Body of pancreas (tissue), 4 donors: Measurements from ENCODE around the gene MYADML2. TPM values are rescaled to one million over a fixed set of nuclear protein-coding genes. Genes with fewer than 3 reads are reported as not detected.
"Not testable (repeated sequence)": the region's sequence is repeated elsewhere in the genome, so short reads cannot be mapped to it uniquely, and the experiment has no call there.

Experiments
- ATAC-seq: fragments of 150-250 bp; one replicate; pipeline ENCODE4 v1.9.1; 2016
- DNase-seq, 4 donors: peaks; one replicate each; pipeline ENCODE4 v3.0.0-alpha.2; 2019
- H3K27ac ChIP-seq, 4 donors: fragments of 200-600 bp; sonication (generic); 1 replicate in 3 of 4; 2 replicates in 1 of 4; pipeline versions ENCODE4 v1.5.1 to v1.6.1; 2016 to 2019; ENCODE audit warnings: mild to moderate bottlenecking in 1 of 4, mixed read lengths in 1 of 4, moderate library complexity in 1 of 4
- H3K27me3 ChIP-seq, 2 donors: fragments of 200-600 bp; sonication (generic); one replicate each; pipeline ENCODE4 v1.6.0; 2016; ENCODE audit warnings: mild to moderate bottlenecking in 1 of 2
- H3K36me3 ChIP-seq, 2 donors: fragments of 200-600 bp; sonication (generic); replicated peaks in 1 of 2; 2 replicates each; pipeline ENCODE4 v1.5.1; 2016; ENCODE audit warnings: low read depth in 2 of 2; ENCODE audit not compliant: insufficient read depth in 1 of 2
- H3K4me1 ChIP-seq: fragments of 200-600 bp; sonication (generic); one replicate; pipeline ENCODE4 v1.6.0; 2016
- H3K4me3 ChIP-seq, 2 donors: fragments of 200-600 bp; sonication (generic); 1 replicate in 1 of 2; 2 replicates in 1 of 2; pipeline ENCODE4 v1.5.1; 2016 to 2019
- H3K9me3 ChIP-seq, 3 donors: fragments of 200-600 bp; sonication (generic); 1 replicate in 2 of 3; 2 replicates in 1 of 3; pipeline ENCODE4 v1.5.1; 2016
- CTCF ChIP-seq, 7 experiments: fragments of 450-650 bp in 4 of 7; fragments of 200-600 bp in 3 of 7; sonication (generic) in 3 of 7; IDR thresholded peaks; one replicate each; pipeline ENCODE4 v1.5.1; 2016 to 2019; ENCODE audit warnings: antibody characterized with exemption in 7 of 7
- POLR2A ChIP-seq, 3 donors: fragments of 450-650 bp; IDR thresholded peaks; one replicate each; pipeline ENCODE4 v1.6.1; 2016; ENCODE audit warnings: antibody characterized with exemption in 3 of 3, mild to moderate bottlenecking in 2 of 3
- WGBS, 2 donors: methylation state at CpG; one replicate each; pipeline ENCODE4 v1.1.5; 2017; 5-methylcytosine and 5-hydroxymethylcytosine counted together
- intact Hi-C: fragments of 100-400 bp; cut with DNase I; formaldehyde crosslinking; loops from one replicate; pipeline ENCODE4 v1.15.1; 2023
- total RNA-seq, 2 donors: library from RNA; depleted of rRNA; stranded (reverse); fragments of >200 nt; gene quantifications; one replicate each; pipeline ENCODE4 v1.1.0, GENCODE V29; 2016

MYADML2 gene
- total RNA-seq, 2 donors from 2014 or later, result not detected

DNA sequence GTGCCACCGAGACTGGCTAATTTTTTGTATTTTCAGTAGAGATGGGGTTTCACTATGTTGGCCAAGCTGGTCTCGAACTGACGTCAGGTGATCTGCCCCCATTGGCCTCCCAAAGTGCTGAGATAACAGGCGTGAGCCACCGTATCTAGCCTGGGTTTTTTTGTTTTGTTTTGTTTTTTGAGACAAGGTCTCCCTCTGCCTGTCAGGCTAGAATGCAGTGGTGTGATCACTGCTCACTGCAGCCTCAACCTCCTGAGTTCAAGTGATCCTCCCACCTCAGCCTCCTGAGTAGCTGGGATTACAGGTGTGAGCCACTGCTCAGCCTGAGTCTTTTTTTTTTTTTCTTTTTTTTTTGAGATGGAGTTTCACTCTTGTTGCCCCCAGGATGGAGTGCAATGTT, 6.4 kb upstream of the MYADML2 start:
- not testable (repeated sequence) for H3K4me3 ChIP-seq, H3K27me3 ChIP-seq, DNase-seq, H3K9me3 ChIP-seq, ATAC-seq, H3K27ac ChIP-seq, H3K36me3 ChIP-seq, H3K4me1 ChIP-seq
- WGBS, 2 donors, result 68 to 88% methylated on average over 5 of the region's 5 CpGs
- TF ChIP-seq CTCF (IDR thresholded peaks at IDR 0.05), result peak in 1 of 7 experiments; percentile 19
- intact Hi-C loops, result loop anchor here (10.0 kb wide), 1 partner anchor 201 kb away; no protein-coding TSS in a partner anchor

GRCh38 chr17:81952792-81953228, 5.8 kb upstream of the MYADML2 start:
- H3K36me3 ChIP-seq, result no peaks in the 10 kb centered on the region
- intact Hi-C loops, result loop anchor here (10.0 kb wide), 1 partner anchor 202 kb away; no protein-coding TSS in a partner anchor
- H3K27me3 ChIP-seq, result no peaks in the 10 kb centered on the region
- H3K27ac ChIP-seq, result no peak overlapping the region
- ATAC-seq (no peak), DNase-seq (no peak)
- no peaks in the 10 kb centered on the region for H3K4me1 ChIP-seq
- no peak overlapping the region for H3K4me3 ChIP-seq
- H3K9me3 ChIP-seq, result no peaks in the 10 kb centered on the region
- 72 to 77% methylated on average over 5 to 14 of the region's 16 CpGs for WGBS, 2 donors
- TF ChIP-seq POLR2A (IDR thresholded peaks at IDR 0.05) (no peak), CTCF (IDR thresholded peaks at IDR 0.05) (no peak)

- no peak for ATAC-seq
- no peaks in the 10 kb centered on the region for H3K27me3 ChIP-seq
- no peaks in the 10 kb centered on the region for H3K9me3 ChIP-seq
- no peak for DNase-seq
- WGBS, 2 donors, result 57 to 61% methylated on average over 12 to 13 of the region's 13 CpGs
- no peak for TF ChIP-seq POLR2A (IDR thresholded peaks at IDR 0.05)
- TF ChIP-seq CTCF (IDR thresholded peaks at IDR 0.05), result no peak
- no peaks in the 10 kb centered on the region for H3K4me1 ChIP-seq
- H3K36me3 ChIP-seq, result no peaks in the 10 kb centered on the region
- H3K27ac ChIP-seq, result no peak overlapping the region
- intact Hi-C loops, result loop anchor here (10.0 kb wide), 1 partner anchor 203 kb away; no protein-coding TSS in a partner anchor
- H3K4me3 ChIP-seq, result no peak overlapping the region
These were observed 5.0 kb upstream of the MYADML2 start for GRCh38 chr17:81951785-81952684.

- TF ChIP-seq POLR2A (IDR thresholded peaks at IDR 0.05) (no peak), CTCF (IDR thresholded peaks at IDR 0.05) (no peak)
- DNase-seq, result no peak
- 76 to 82% methylated on average over 10 to 15 of the region's 15 CpGs for WGBS, 2 donors
- H3K9me3 ChIP-seq, result no peaks in the 10 kb centered on the region
- H3K4me1 ChIP-seq, result no peaks in the 10 kb centered on the region
- intact Hi-C loops, result loop anchor here (10.0 kb wide), 1 partner anchor 204 kb away; no protein-coding TSS in a partner anchor
- no peak for ATAC-seq
- H3K4me3 ChIP-seq, result no peak overlapping the region
- no peak overlapping the region for H3K27ac ChIP-seq
- no peaks in the 10 kb centered on the region for H3K27me3 ChIP-seq
- H3K36me3 ChIP-seq, result no peaks in the 10 kb centered on the region
These were observed 3.5 kb upstream of the MYADML2 start for GRCh38 chr17:81950501-81950900.
